B cell (primary cell): ENCODE data around the gene NTM. TPM values are rescaled to one million over a fixed set of nuclear protein-coding genes. Genes with fewer than 3 reads are reported as not detected.

Source experiments
- ATAC-seq: fragments of 200-7000 bp; cut with Tn5 transposase; one replicate; pipeline ENCODE4 v1.10.0; 2021; ENCODE audit warnings: low read depth, mild to moderate bottlenecking, moderate number of reproducible peaks, moderate library complexity
- CTCF ChIA-PET: fragments of 350-600 bp; sonication (Branson Sonifier 250); formaldehyde crosslinking; loops from one replicate; lab custom pipeline; 2021; ENCODE audit warnings: antibody characterized with exemption, inconsistent platforms; lab: Charles Lee
- POLR2A ChIA-PET: fragments of 350-600 bp; sonication (Branson Sonifier 250); formaldehyde crosslinking; loops from one replicate; lab custom pipeline; 2021; ENCODE audit warnings: antibody characterized with exemption; lab: Charles Lee
- DNase-seq: peaks from one replicate; pipeline ENCODE4 v3.0.0; 2013
- H2AFZ ChIP-seq: 2 replicates; pipeline ENCODE4 v1.6.1; 2012; ENCODE audit warnings: mild to moderate bottlenecking, low read depth, low read length; ENCODE audit not compliant: insufficient read depth, poor library complexity, severe bottlenecking
- H3K27ac ChIP-seq, 2 donors: 1 replicate in 1 of 2; 2 replicates in 1 of 2; pipeline ENCODE4 v1.5.1; 2012 to 2013; ENCODE audit warnings: low read length in 2 of 2, mild to moderate bottlenecking in 2 of 2, moderate library complexity in 1 of 2
- H3K27me3 ChIP-seq, 4 experiments: fragments of 200-600 bp in 1 of 4; sonication (generic) in 1 of 4; replicated peaks in 1 of 4; 1 replicate in 2 of 4; 2 replicates in 2 of 4; pipeline versions ENCODE4 v1.6.1 to v1.7.0; 2013 to 2016; ENCODE audit warnings: low read length in 3 of 4, mild to moderate bottlenecking in 2 of 4, mixed read lengths in 1 of 4, moderate library complexity in 1 of 4; ENCODE audit not compliant: insufficient read depth in 4 of 4, control insufficient read depth in 3 of 4; ENCODE audit errors: control extremely low read depth in 1 of 4
- H3K36me3 ChIP-seq, 2 experiments: replicated peaks in 1 of 2; 1 replicate in 1 of 2; 2 replicates in 1 of 2; pipeline versions ENCODE4 v1.6.1 to v1.7.1; 2013; ENCODE audit warnings: low read length in 1 of 2; ENCODE audit not compliant: insufficient read depth in 2 of 2, control insufficient read depth in 1 of 2; ENCODE audit errors: control extremely low read depth in 1 of 2, extremely low read depth in 1 of 2
- H3K4me1 ChIP-seq, 2 donors: fragments of 200-600 bp in 1 of 2; sonication (generic) in 1 of 2; 1 replicate in 1 of 2; 2 replicates in 1 of 2; pipeline versions ENCODE4 v1.5.1 to v1.6.1; 2013 to 2017; ENCODE audit warnings: low read length in 2 of 2; ENCODE audit not compliant: control insufficient read depth in 2 of 2, insufficient read depth in 2 of 2
- H3K4me2 ChIP-seq: replicated peaks from 2 replicates; pipeline ENCODE3; 2012; ENCODE audit warnings: mild to moderate bottlenecking, low read depth, low read length; ENCODE audit not compliant: poor library complexity, severe bottlenecking
- H3K4me3 ChIP-seq, 5 experiments: fragments of 200-600 bp in 1 of 5; sonication (generic) in 1 of 5; 1 replicate in 3 of 5; 2 replicates in 2 of 5; pipeline versions ENCODE4 v1.5.1 to v1.7.0; 2011 to 2016; ENCODE audit warnings: low read length in 4 of 5, mild to moderate bottlenecking in 4 of 5, low read depth in 2 of 5, control low read depth in 1 of 5, moderate library complexity in 1 of 5; ENCODE audit not compliant: insufficient read depth in 1 of 5; ENCODE audit errors: control extremely low read depth in 1 of 5, extremely low read depth in 1 of 5
- H3K79me2 ChIP-seq: fragments of 200-600 bp; sonication (generic); one replicate; pipeline ENCODE4 v1.6.0; 2016; ENCODE audit warnings: low read length; ENCODE audit not compliant: control insufficient read depth, insufficient read depth
- H3K9ac ChIP-seq: fragments of 200-600 bp; sonication (generic); 2 replicates; pipeline ENCODE4 v1.6.1; 2017; ENCODE audit warnings: mild to moderate bottlenecking, low read length, moderate library complexity
- H3K9me3 ChIP-seq, 3 donors: one replicate each; pipeline versions ENCODE4 v1.6.1 to v1.7.1; 2013; ENCODE audit warnings: low read length in 2 of 3; ENCODE audit not compliant: control insufficient read depth in 2 of 3, insufficient read depth in 1 of 3; ENCODE audit errors: control extremely low read depth in 1 of 3
- H4K20me1 ChIP-seq: 2 replicates; pipeline ENCODE4 v1.6.0; 2012; ENCODE audit warnings: mild to moderate bottlenecking, low read length; ENCODE audit not compliant: insufficient read depth, control insufficient read depth, poor library complexity, severe bottlenecking
- H3K27ac Mint-ChIP-seq: one replicate; pipeline ENCODE4 v1.8.0; 2021; ENCODE audit warnings: mixed read lengths
- H3K27me3 Mint-ChIP-seq: one replicate; pipeline ENCODE4 v1.8.0; 2021; ENCODE audit warnings: mixed read lengths
- H3K4me1 Mint-ChIP-seq: one replicate; pipeline ENCODE4 v1.8.0; 2021; ENCODE audit warnings: mixed read lengths
- H3K4me3 Mint-ChIP-seq: one replicate; pipeline ENCODE4 v1.8.0; 2021; ENCODE audit warnings: mixed read lengths
- H3K9me3 Mint-ChIP-seq: one replicate; pipeline ENCODE4 v1.8.0; 2022; ENCODE audit warnings: mixed read lengths; ENCODE audit not compliant: insufficient read depth
- EZH2 ChIP-seq: IDR thresholded peaks from 2 replicates; pipeline ENCODE4 v1.6.1; 2012; ENCODE audit warnings: borderline replicate concordance, low read depth, mild to moderate bottlenecking, moderate library complexity, low read length; ENCODE audit not compliant: insufficient read depth, poor library complexity, severe bottlenecking
- WGBS: methylation state at CpG from one replicate; pipeline ENCODE4 v1.1.5; 2013; ENCODE audit warnings: missing lambda C conversion rate; ENCODE audit not compliant: insufficient coverage; 5-methylcytosine and 5-hydroxymethylcytosine counted together
- intact Hi-C: fragments of 100-400 bp; cut with micrococcal nuclease; formaldehyde crosslinking; loops from one replicate; pipeline ENCODE4 v1.10.0; 2022
- polyA plus RNA-seq: library from polyadenylated mRNA; depleted of rRNA; stranded (reverse); fragments of >200 nt; gene quantifications from 2 replicates; pipeline ENCODE4 v1.2.3, GENCODE V29; 2012
- total RNA-seq, 2 donors: library from RNA; stranded (reverse); fragments of 120-200 nt in 1 of 2; gene quantifications; 1 replicate in 1 of 2; 2 replicates in 1 of 2; pipeline versions ENCODE4 v1.2.3 to v1.2.4, GENCODE V29; 2013 to 2022
- TF ChIP-seq, protein P1 (sequence below): fragments of 200-600 bp; IDR thresholded peaks from one replicate; pipeline ENCODE4 v1.8.0; 2022; ENCODE audit warnings: antibody characterized with exemption, mild to moderate bottlenecking

NTM gene
- total and polyA plus RNA-seq, 2 donors (not counting 1 experiment from before 2014, with no cell fraction given), result not detected

GRCh38 chr11:132293586-132293985 lies 923.2 kb downstream of the NTM start:
- no peak for TF ChIP-seq EZH2
- TF ChIP-seq, protein P1, sequence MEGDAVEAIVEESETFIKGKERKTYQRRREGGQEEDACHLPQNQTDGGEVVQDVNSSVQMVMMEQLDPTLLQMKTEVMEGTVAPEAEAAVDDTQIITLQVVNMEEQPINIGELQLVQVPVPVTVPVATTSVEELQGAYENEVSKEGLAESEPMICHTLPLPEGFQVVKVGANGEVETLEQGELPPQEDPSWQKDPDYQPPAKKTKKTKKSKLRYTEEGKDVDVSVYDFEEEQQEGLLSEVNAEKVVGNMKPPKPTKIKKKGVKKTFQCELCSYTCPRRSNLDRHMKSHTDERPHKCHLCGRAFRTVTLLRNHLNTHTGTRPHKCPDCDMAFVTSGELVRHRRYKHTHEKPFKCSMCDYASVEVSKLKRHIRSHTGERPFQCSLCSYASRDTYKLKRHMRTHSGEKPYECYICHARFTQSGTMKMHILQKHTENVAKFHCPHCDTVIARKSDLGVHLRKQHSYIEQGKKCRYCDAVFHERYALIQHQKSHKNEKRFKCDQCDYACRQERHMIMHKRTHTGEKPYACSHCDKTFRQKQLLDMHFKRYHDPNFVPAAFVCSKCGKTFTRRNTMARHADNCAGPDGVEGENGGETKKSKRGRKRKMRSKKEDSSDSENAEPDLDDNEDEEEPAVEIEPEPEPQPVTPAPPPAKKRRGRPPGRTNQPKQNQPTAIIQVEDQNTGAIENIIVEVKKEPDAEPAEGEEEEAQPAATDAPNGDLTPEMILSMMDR, result no peak
- Mint-ChIP-seq H3K4me1 (no peaks in the 10 kb centered on the region), H3K27me3 (no peaks in the 10 kb centered on the region), H3K9me3 (peaks cover 2% of the 10 kb centered on the region), H3K27ac (no peak overlapping the region), H3K4me3 (no peak overlapping the region)
- H2AFZ ChIP-seq, result no peak overlapping the region
- H3K4me1 ChIP-seq, result no peaks in the 10 kb centered on the region
- ATAC-seq (no peak), DNase-seq (no peak)
- H3K4me3 ChIP-seq, result no peak overlapping the region
- no peaks in the 10 kb centered on the region for H3K36me3 ChIP-seq
- H3K9ac ChIP-seq, result no peak overlapping the region
- intact Hi-C loops, result no loop called here
- H3K9me3 ChIP-seq, result no peaks in the 10 kb centered on the region
- no peak overlapping the region for H3K4me2 ChIP-seq
- H4K20me1 ChIP-seq, result no peaks in the 10 kb centered on the region
- no peaks in the 10 kb centered on the region for H3K79me2 ChIP-seq
- 83% methylated on average over 2 of the region's 4 CpGs for WGBS
- H3K27ac ChIP-seq, result no peak overlapping the region
- no peaks in the 10 kb centered on the region for H3K27me3 ChIP-seq
- ChIA-PET POLR2A (no interaction called here), CTCF (no interaction called here)

DNA sequence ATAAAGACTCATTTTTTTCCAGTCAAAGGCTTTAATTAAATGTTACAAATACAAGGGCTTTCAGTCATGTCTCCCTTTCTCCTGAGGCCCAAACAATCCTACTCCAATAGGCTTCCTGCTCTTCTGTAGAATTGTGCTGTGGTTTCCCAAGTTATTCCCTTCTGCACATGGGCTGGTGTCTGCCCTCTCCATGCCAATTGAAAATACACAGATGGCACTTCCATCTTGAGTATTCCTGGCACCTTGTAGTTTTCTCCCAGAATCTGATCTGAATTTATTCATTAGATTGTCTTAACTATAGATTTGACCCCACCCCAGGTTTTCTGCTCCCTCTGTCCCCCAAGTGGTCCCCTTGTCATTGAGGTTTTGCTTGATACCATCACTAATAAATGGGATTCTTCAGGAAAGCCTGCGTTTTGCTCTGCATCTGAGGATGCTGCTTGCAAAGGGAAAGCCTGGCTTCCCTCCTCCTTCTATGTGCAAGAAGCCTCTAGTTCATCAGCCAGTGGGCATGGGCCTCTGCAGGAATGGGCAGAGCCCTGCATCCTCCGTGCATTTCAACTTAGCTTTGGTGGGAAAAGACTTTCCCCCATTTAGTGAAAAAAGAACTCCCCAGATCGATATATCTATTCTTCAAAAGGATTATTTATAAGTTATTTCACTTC lies 926.7 kb downstream of the NTM start:
- Mint-ChIP-seq H3K27me3 (no peaks in the 10 kb centered on the region), H3K27ac (no peak overlapping the region), H3K9me3 (peaks cover 2% of the 10 kb centered on the region), H3K4me3 (no peak overlapping the region), H3K4me1 (no peaks in the 10 kb centered on the region)
- Histone ChIP-seq H3K36me3 (no peaks in the 10 kb centered on the region), H3K4me1 (no peaks in the 10 kb centered on the region), H3K9me3 (peaks cover 0 to 4% (median 0%) of the 10 kb centered on the region in 3 donors), H3K4me3 (no peak overlapping the region), H3K27me3 (no peaks in the 10 kb centered on the region), H3K27ac (no peak overlapping the region), H3K4me2 (no peak overlapping the region), H3K9ac (no peak overlapping the region), H4K20me1 (no peaks in the 10 kb centered on the region), H3K79me2 (no peaks in the 10 kb centered on the region), H2AFZ (no peak overlapping the region)
- ATAC-seq (no peak), DNase-seq (no peak)
- intact Hi-C loops, result no loop called here
- 83% methylated on average over 1 of the region's 3 CpGs for WGBS
- CTCF ChIA-PET, result no interaction called here
- POLR2A ChIA-PET, result no interaction called here
- no peak for TF ChIP-seq EZH2
- TF ChIP-seq, protein P1, result no peak
